DMS 273 treated with DMSO at 0.1 percent for 48 hours (cell line): ENCODE results near the gene MAP6.

Source experiments
- DNase-seq: peaks from one replicate; lab custom pipeline; 2025; lab: John Stamatoyannopoulos, UW

Gene MAP6

DNA sequence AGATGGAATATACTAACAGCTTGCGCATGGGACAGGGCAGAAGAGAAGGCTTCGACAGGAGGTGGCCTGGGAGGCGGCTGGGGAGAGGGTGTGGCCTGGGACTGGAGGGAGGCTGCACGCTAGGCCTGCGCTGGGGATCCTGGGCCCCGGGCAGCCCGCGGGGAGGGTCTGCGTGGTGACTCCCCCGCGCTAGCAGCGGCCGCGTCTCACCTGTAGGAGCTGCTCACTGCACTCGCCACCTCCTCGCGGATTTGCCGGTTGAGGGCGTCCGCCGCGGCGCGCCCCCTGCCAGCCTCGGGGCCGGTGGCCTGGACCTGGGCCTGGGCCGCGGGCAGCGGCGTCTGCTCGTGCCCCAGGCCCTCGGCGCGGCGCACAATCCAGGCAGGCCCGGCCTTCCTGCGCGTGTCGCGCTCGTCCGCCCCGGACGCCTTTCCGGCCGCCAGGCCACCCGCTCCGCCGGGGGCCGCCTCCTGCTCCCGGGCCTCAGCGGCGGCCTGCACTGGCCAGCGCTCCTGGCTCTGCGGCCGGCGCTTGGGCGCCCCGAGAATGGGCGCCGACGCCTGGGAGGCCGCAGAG is 1.5 kb downstream of the MAP6 start:
- no peak for DNase-seq

DNA sequence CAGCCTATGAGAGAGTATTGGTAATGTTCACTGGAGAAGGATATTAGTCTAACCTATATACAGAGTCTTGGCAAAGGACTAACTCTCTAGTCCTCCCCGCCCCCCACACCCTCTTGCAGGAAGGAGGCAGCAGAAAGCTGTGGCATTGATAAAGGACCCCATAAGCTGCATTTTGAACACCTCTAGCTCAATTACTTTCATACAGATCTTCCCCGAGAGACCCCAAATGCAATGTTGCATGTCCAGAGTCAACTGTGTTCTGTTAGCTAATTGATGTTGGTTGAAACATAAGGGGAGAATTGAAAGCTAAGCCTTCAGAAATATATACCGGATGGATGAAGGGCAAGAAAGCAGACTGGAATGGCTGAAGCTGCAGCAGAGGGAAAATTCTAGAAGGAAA is 2.8 kb downstream of the MAP6 start:
- DNase-seq, result no peak

DNA sequence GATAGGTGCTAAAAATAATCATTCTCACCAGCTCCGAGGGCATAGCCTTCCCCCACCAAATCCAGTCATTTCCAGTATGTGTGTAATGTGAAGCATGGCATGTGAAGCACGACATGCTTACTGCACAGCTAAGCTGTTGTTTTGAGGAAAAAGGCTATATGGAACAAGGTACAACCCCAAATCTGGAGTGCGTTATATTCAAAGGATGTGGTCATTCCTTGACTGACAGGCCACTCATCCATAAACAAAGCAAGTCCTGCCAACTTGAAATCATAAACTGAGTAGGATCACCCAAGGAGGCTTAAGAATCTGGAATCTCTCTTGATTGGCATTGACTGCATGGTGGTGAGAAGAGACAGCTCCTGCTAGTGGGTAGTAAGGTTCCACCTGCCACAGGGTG is 3.7 kb downstream of the MAP6 start:
- no peak for DNase-seq

DNA sequence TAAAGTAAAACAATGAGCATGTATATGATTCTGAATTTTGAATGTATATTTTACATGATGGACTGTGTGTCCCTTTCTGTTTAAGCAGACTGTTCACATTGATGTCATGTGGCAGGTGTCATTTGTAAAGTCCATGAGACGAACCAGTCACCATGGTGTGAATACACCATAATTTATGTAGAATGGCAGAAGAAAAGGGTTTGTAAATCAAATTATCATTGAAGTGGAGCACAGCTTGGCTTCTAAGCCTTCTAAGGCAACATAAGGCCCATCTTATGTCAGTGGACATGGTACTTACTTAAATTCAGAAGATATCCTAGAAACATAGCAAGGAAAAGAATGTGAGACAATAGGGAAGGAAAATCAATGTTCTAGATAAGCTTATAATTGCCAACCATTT is 4.4 kb downstream of the MAP6 start:
- DNase-seq, result no peak

DNA sequence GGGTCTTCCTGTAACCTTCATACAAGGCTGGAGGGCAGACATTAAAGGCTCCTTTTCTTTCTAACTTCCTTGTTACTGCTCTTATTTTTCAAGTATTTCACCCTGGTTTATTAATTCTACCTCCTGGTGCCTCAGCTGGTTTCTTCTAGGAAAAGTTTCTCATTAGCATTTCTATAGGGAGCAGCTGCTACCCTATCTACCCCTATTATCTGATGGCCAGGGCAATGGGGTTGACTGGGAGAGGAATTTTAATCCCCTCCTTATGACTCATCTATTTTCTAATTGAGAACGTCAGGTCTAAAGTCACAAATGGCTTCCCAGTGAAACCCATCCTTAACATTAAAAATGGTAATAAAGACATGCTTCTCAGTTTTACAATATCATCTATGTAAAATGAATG is 5.0 kb downstream of the MAP6 start:
- peak; percentile 9 for DNase-seq

DNA sequence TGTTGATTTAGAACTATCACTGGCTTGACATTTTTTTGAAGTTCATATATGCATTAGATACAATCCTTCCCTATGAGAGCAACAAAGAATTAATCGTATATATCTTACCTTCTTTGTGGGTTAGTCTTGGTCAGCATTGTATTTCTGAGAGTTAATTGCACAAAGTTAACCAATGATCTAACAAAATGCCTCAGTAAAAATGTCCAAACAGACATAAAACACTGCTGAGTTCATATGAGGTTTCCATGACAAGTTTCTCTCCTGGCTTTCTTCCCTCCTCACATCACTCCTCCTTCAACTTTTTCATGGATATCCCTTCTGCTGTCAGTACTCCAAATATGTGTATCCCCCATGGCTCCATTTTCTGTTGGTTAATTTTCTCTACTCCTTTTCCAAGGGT is 9.0 kb downstream of the MAP6 start:
- no peak for DNase-seq

DNA sequence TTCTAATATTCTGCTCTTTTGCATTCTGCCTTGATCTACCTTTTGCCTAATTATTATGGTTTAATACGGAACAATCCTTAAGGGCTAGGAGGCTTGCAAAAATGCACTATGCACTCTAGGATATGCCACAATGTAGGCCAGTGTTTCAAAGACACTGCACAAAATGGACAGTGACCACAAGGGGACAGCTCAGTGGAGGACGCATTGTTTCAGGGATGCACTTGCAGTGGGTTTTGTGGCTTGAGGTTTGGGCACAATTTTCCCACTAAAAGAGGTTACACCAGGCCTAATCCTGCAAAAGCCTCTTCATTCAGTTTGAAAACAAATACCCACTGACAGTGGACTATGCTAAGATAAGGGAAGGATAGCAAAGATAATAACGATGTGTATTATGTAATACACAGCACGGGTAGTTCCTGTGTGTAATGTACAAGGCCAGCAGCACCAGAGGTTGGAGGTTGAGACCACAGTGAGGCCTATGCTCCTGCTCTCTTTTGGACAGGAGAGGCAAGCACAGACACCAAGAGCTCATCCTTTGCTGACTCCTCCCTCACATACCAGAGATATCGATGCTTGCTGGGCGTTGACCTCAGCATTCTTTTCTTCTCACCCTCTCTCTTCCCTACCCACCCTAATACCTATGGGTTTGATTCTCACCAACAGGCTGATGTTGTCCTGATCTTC is 12.7 kb downstream of the MAP6 start:
- DNase-seq, result no peak

DNA sequence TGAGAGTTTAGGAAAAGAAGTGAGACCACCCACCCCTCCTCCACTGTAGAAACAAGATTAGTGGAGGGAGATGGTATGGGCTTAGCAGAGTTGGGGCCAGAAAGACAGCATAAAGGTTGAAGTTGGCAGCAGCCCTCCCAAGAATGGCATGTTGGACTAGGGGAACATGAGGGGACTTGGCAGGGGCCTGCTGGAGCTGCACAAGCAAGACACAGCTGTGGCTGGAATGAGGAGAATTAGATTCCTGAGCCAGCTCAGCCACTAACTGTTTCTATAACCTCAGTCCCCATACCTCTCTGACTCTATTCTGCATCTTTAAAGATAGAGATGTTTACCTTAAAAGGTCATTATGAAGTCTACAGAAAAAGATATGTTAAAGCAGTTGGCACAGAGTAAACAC is 13.2 kb downstream of the MAP6 start:
- DNase-seq, result no peak

DNA sequence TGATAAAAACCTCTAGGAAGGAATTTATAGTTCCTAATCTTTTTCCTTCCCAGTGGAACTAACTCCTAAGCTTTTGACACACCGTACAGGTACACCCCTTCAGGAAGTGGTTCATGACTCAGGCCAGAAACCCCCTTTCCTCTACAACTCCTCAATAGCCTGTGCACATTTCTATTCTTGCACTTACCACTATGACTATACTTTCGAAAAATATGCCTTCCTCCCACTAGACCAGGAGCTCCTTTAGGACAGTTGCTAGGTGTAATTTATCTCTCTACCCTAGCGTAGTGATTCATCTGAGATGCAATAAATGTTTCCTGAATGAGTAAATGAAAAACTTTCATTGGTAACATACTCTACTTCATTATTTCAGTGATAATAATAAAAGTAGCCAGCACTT is 14.5 kb downstream of the MAP6 start:
- DNase-seq, result no peak

DNA sequence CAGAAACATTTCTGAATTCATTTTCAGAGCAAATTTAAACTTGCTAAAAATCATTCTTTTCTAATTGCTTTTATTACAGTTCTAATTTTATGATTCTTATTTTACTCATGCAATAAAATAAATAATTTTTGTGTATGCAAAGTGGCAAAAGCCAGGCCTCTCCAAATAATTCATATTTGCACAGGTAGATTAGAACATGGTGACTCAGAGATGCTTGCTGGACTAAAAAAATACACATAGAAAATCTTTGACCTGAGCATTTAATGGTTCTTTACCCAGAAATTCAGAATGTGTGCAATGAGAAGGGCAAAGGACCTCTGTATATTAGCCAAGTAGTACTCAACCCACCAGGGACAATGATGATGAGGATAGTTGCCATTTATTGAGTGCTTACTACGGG is 15.3 kb downstream of the MAP6 start:
- DNase-seq, result no peak

DNA sequence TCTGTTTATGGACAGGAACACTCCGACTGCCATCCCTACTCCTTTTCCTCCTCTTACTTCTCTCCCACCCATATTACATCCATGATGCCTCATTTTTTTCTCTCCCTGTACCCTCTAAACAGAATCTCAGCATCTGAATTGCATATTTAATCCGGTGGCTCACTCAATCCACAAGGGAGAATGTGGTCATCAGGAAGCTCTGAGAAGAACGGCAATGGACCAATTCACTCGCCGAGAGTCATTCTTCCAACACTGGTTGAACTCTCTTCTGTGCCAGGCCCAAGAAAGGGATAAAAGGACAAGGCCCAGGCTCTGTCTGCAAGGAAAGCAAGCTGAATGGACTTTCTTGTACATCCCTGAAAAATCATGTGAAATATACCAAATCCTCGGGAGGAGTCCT is 15.9 kb downstream of the MAP6 start:
- no peak for DNase-seq

DNA sequence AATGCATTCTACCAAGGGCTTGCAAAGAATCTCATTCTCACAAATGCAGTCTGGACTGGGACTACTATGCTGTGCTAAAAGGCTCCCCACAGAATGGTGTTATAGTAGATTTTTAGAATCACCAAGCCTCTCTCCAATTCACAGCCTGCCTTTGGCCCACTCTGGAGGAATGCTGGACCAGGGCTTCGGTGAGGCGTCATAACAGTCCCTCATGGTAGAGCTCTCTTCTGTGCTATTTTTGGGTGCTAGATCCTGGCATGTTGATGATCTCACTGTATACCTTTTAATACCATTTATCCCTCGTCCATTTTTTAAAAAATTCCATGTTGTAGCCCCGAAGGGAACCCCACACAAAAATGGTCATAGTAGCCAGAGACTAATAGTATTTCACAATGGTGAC is 17.6 kb downstream of the MAP6 start:
- no peak for DNase-seq

DNA sequence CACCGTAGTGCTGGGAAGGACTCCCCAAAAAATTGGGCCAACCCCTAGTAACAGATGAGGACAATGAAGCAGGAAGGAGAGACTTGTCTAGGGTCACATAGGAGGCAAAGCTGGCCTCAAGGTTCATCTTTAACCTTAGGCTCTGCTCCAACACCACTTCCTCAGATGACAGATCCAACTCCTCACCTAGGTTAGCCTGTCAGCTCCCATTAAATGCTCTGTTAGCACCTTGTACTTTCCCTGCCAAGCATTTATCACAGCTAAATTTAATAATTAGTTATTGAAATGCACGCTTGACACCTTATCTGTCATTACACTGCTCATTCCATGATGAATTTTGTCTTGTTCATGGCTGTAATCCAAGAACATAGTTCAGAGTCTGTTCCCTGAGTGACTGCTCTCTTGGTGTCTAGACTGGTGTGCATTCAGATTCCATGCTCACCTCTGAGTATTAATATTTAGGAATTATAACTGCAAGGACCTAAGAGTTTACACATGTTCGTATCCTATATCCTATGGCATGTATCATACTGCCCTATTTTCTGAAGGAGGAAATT is 18.6 kb downstream of the MAP6 start:
- no peak for DNase-seq

DNA sequence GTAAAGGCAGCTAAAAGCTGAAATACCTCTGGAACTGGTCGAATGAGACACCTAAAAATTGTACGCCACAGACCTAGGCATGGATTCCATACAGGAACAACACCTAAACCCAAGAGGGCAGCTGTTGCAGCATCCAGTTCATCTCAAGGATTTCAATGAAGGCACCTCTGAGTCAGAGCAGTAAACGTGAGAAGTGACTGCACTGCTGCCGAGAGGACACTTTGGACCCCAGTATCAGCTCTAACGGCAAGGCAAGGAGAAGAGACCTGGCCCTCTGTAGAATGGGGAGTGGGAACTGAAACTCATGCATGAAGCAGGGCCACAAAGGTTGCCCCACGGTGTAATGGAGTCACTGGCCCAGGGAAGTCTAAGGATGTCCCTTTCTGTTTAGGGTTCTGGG is 23.9 kb downstream of the MAP6 start:
- no peak for DNase-seq

DNA sequence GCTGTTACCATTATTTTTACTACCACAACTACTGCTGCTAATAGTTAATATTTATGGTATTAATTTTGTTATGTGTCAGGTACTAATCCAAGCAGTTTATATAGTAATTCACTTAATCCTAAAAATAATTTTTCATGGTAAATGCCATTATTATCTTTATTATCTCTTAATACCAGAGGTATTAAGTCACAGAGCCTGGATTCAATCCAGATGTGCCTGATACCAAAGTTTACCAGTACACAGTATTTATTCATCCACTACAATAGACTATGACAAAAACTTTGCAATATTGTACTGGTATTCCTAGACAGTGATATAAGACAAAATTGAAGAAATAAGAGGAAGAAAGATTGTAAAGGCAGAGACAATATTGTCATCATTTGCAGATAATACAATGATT is 24.5 kb downstream of the MAP6 start:
- no peak for DNase-seq

DNA sequence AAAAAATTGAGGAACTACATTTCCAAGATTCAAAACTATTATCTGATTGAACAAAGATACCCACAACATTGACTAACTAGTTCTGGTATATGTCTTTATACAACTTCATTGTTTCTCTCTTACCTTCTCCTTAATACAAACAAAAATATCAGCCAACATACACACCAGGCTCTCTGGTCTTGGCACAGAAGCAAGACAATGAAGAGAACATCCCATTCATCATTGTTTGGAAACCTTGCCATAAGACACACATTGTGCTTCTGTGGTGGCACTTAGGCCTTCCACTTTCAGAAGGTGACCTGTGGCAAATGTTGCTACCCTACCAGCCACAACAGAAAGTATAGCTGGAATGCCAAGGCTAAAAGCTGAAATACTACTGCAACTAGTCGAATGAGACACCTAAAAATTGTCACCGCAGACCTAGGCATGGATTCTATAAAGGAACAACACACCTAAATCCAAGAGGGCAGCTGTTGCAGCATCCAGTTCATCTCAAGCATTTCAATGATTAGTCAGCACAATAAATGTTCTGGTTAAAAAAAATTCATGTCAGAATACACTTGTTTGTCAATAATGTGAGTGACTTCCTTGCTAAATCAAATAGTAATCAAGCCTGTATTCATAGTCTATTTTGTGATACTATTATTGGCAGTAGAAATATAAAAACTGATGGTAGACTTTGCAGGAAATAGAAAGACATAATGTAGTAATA is 26.3 kb downstream of the MAP6 start:
- no peak for DNase-seq

DNA sequence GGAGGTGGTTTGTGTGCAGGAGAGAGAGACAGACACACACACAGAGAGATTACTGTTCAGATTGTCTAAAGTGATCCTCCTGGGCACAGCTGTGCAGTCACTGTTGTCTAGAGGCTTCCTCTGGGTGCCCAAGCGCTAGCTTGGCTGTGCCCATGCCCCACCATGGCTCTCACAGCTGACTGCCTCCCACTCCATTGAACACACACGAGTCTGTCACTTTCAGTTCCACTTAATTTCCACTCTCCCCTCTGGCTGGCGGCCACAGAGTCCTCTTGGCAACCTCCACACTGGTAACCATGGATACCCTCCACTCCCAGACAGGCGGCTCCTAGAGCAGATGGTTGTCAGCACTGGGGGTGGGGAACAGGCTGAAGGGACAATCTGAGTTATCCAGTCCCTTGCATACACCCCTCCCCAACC is 29.1 kb downstream of the MAP6 start:
- peak; percentile 84 for DNase-seq

DNA sequence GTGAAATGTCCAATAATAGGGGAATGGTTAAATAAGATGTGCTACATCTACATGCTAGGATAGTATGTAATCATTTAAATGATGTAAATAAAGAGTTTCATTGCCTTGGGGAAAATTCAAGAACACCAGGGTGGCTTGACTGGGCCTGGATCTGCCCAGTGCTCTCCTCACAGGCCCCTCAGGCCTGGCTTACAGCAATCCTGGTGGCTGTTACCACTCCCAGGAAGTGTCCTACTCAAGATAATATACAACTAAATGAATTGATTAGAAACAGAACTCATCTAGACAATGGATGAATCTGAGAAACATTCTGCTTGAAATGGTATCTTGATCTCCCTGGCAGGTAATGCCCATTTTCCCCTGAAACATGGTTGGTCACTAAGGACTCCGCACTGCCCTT is 30.8 kb downstream of the MAP6 start:
- DNase-seq, result no peak

DNA sequence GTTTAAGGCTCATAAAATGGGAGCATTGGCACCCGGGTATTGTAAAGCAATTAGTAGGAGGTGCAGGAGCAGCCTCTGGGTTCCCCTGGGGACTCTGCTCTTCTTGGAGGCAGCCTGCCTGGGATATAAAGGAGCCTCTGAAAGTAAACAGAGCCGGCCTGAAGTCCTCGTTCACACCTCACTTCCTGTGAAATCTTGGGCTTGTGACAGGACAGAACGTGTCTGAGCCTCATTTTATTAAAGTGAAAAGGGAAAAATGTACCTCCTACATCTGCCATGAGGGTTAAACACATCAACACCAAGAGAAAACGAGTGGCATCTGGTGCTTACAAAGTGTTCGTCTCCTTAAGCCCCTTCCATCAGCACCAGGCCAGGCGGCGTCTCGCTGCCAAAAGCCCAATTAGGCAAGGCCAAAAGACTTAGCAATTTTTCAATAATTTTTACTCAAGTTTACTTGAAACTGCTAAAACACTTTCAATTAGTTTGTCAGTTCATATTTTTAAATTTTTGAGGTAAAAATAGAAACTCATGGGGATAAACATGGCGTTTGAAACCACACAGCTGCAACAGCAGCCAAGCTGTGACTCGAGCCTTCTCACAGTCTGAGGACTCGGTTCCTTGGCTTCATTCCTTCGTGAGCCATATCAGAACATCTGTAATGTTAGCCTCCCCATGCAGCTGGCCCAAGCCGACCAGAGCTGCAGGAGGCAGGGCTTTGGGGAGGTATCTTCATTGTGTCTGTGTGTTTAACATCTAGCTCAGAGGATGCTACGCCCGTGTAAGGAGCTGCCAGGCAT is 33.6 kb downstream of the MAP6 start:
- peak; percentile 80 for DNase-seq

DNA sequence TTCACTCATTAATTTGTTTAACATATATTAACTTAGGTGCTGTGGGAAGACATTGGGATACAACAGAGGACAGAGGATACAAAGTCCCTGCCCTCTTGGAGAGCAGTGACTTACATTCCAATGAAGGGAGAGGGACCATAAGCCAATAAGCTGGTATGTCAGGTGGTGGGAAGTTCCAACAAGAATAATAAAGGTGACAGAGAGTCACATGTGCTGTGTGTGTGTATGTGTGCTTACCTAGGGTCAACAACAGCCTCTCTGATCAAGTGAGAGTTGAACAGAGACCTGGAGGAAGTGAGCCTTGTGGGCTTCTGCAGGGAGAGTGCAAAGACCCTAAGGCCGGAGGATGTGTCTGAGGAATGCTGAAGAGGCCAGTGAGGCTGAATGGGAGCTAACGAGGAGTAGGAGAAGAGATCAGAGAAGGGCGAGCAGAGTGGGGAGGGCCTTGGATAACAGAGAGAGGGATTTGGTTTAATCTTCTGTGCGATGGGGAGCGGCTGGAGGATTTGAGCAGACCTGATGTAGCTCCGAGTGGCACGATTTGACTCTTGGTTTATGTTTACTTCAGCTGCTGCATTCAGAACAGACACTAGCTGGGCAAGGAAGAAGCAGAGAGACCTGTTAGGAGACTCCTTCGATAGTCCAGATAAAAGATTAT is 35.3 kb downstream of the MAP6 start:
- no peak for DNase-seq

DNA sequence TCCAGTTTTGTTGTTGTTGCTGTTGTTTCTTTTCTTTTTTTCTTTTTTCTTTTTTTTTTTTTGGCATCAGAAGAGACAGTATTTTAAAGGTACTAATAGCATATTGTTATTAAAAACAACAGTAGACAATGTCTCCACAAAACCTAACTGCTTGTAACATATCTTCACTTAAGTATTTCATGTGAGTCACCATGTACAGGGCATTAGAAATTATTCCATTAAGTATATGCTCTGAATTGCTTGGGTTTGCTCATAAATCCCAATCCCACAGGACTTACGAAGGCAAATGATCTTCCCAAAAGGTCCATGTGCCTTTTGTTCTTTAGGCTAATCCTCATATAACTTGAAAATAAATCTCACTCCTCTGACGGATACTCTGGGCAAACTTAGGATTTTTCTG is 35.9 kb downstream of the MAP6 start:
- DNase-seq, result no peak

DNA sequence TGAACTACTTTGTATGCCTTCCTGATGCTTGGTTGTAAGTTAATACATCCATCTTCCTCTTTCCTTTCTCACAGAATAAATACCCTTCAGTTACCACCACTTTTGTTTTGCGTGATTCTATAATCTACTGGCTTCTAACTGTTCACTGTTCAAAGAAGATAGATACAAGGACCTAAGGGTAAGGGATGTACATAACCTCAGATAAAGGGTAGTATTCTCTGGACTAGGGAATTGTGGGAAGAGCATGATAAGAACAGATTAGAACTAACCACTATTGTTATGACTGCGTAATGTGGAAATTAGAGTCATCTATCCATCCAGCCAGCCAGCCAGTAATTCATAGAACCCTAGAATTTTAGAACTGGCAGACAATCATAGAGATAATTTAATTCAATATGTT is 36.4 kb downstream of the MAP6 start:
- DNase-seq, result no peak
